ENCODE results near the gene NHSL1. TPM values are rescaled to one million over a fixed set of nuclear protein-coding genes. Genes with fewer than 3 reads are reported as not detected.

The NHSL1 gene
- total RNA-seq, 3 donors from 2014 or later: 53.1 to 155 (median 107) TPM

DNA sequence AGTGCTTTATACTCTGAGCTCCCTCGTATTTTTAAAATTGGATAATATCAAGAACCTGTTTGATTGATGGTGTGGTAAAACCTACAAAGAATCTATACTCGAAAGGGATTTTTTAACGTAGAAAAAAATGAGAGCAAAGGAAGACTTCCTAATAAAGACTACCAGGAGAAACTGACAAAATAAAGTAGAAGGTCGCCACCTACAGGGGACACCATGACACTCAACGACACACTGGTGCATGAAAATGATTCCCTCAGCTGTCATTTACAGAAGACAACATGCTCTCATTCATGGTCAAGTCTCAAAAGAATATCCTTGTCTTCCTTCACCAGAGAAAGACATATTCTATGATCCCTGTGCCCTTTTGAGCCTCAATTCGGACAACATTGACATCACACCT is 10.1 kb upstream of the NHSL1 start:
- no peaks in the 10 kb centered on the region for H3K36me3 ChIP-seq (ENCODE audit: low read depth)
- H3K9me3 ChIP-seq: no peaks in the 10 kb centered on the region
- peaks cover 33% of the 10 kb centered on the region for H3K4me1 ChIP-seq (ENCODE audit: low read depth)
- TF ChIP-seq, protein P1, sequence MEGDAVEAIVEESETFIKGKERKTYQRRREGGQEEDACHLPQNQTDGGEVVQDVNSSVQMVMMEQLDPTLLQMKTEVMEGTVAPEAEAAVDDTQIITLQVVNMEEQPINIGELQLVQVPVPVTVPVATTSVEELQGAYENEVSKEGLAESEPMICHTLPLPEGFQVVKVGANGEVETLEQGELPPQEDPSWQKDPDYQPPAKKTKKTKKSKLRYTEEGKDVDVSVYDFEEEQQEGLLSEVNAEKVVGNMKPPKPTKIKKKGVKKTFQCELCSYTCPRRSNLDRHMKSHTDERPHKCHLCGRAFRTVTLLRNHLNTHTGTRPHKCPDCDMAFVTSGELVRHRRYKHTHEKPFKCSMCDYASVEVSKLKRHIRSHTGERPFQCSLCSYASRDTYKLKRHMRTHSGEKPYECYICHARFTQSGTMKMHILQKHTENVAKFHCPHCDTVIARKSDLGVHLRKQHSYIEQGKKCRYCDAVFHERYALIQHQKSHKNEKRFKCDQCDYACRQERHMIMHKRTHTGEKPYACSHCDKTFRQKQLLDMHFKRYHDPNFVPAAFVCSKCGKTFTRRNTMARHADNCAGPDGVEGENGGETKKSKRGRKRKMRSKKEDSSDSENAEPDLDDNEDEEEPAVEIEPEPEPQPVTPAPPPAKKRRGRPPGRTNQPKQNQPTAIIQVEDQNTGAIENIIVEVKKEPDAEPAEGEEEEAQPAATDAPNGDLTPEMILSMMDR (IDR thresholded peaks at IDR 0.05): peak; percentile 32
- no peak overlapping the region for H3K4me3 ChIP-seq
- intact Hi-C loops (cut with DNase I, micrococcal nuclease): loop anchor here in 1 of 2 donors (5.0 kb wide), 1 partner anchor 82 kb away; no protein-coding TSS in a partner anchor
- peak in 2 of 3 donors; percentile 57 to 89 for DNase-seq
- ATAC-seq: peak; percentile 59

DNA sequence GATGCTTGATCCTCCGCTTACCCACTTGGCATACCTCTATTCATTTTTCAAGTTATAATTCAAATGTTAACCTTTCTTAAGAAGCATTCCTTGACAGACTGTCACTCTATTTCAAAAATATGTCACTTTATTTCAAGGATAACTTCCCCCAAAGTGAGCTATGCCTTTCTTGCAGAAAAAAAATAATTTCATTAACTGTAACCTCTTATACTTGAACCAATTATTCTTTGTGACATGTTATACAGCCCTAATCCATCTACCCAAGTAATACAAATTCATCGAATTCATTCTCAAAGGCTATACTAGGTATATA is 9.3 kb upstream of the NHSL1 start:
- intact Hi-C loops (cut with DNase I, micrococcal nuclease): loop anchor here in 1 of 2 donors (5.0 kb wide), 1 partner anchor 81 kb away; no protein-coding TSS in a partner anchor
- H3K4me1 ChIP-seq (ENCODE audit: low read depth): peaks cover 34% of the 10 kb centered on the region

GRCh38 chr6:138507977-138508675 is 8.8 kb upstream of the NHSL1 start:
- no peak overlapping the region for H3K4me3 ChIP-seq
- peak in 2 of 3 donors; percentile 53 to 65 for DNase-seq
- no peaks in the 10 kb centered on the region for H3K9me3 ChIP-seq

More for the DNA sequence above, 9.3 kb upstream of the NHSL1 start:
- ATAC-seq (no peak), DNase-seq (no peak)
- no peaks in the 10 kb centered on the region for H3K36me3 ChIP-seq (ENCODE audit: low read depth)
- TF ChIP-seq, protein P1 (IDR thresholded peaks at IDR 0.05): no peak
- no peaks in the 10 kb centered on the region for H3K9me3 ChIP-seq
- no peak overlapping the region for H3K4me3 ChIP-seq

GRCh38 chr6:138504764-138505689 is 5.7 kb upstream of the NHSL1 start:
- Histone ChIP-seq H3K4me3 (no peak overlapping the region), H3K36me3 (ENCODE audit: low read depth) (no peaks in the 10 kb centered on the region), H3K9me3 (no peaks in the 10 kb centered on the region), H3K4me1 (ENCODE audit: low read depth) (peaks cover 58% of the 10 kb centered on the region)
- intact Hi-C loops (cut with DNase I, micrococcal nuclease): loop anchor here in 1 of 2 donors (5.0 kb wide), 1 partner anchor 78 kb away; no protein-coding TSS in a partner anchor
- TF ChIP-seq, protein P1 (IDR thresholded peaks at IDR 0.05): no peak
- peak; percentile 59 for ATAC-seq
- peak in 2 of 3 donors; percentile 49 to 73 for DNase-seq

More at GRCh38 chr6:138507977-138508675, 8.8 kb upstream of the NHSL1 start:
- TF ChIP-seq, protein P1 (IDR thresholded peaks at IDR 0.05): no peak
- intact Hi-C loops (cut with DNase I, micrococcal nuclease): loop anchor here in 1 of 2 donors (5.0 kb wide), 1 partner anchor 81 kb away; no protein-coding TSS in a partner anchor
- peak; percentile 62 for ATAC-seq
- H3K4me1 ChIP-seq (ENCODE audit: low read depth): peaks cover 39% of the 10 kb centered on the region
- no peaks in the 10 kb centered on the region for H3K36me3 ChIP-seq (ENCODE audit: low read depth)

DNA sequence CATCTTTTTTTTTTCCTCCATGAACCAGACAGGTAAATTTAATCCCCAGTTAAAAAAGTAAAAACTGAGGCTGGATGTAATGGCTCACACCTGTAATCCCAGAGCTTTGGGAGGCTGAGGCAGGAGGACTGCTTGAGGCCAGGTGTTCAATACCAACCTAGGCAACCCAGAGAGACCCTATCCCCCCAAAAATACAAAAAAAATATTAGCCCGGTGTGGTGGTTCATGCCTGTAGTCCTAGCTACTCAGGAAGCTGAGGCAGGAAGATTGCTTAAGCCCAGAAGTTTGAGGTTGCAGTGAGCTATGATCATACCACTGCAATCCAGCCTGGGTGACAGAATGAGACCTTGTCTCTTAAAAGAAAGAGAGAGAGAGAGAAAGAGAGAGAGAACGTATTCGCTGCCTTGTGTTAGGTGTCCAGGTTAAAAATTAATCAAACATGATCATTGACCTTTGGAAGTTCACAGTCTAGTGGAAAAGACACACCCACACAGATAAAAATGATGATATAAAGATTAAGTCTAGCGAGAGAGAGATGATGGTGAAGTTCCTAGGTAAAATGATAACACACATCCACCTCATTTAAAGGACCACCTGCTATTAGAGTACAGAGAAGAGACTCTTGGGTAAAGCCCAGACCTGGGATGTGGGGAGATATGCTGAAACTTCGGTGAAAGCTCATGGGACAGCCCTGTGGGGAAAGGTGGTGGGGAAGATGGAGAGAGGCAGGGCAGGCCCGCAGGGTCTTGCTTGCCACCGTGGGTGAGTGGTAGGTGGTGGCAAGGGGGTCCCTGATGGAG is 4.8 kb upstream of the NHSL1 start:
- Histone ChIP-seq H3K36me3 (ENCODE audit: low read depth) (no peaks in the 10 kb centered on the region), H3K4me3 (no peak overlapping the region), H3K9me3 (no peaks in the 10 kb centered on the region), H3K4me1 (ENCODE audit: low read depth) (peaks cover 58% of the 10 kb centered on the region)
- intact Hi-C loops (cut with DNase I, micrococcal nuclease): no loop called here
- TF ChIP-seq, protein P1 (IDR thresholded peaks at IDR 0.05): no peak
- ATAC-seq (peak; percentile 76), DNase-seq (peak in 1 of 3 donors; percentile 45)

All from mucosa of descending colon (tissue), 3 donors.